B cell (primary cell): Measurements from ENCODE around the gene CDO1. TPM values are rescaled to one million over a fixed set of nuclear protein-coding genes. Genes with fewer than 3 reads are reported as not detected.

Experiments used
- ATAC-seq: fragments of 200-7000 bp; cut with Tn5 transposase; one replicate; pipeline ENCODE4 v1.10.0; 2021; ENCODE audit warnings: low read depth, mild to moderate bottlenecking, moderate number of reproducible peaks, moderate library complexity
- CTCF ChIA-PET: fragments of 350-600 bp; sonication (Branson Sonifier 250); formaldehyde crosslinking; loops from one replicate; lab custom pipeline; 2021; ENCODE audit warnings: antibody characterized with exemption, inconsistent platforms; lab: Charles Lee
- POLR2A ChIA-PET: fragments of 350-600 bp; sonication (Branson Sonifier 250); formaldehyde crosslinking; loops from one replicate; lab custom pipeline; 2021; ENCODE audit warnings: antibody characterized with exemption; lab: Charles Lee
- DNase-seq: peaks from one replicate; pipeline ENCODE4 v3.0.0; 2013
- H2AFZ ChIP-seq: 2 replicates; pipeline ENCODE4 v1.6.1; 2012; ENCODE audit warnings: mild to moderate bottlenecking, low read depth, low read length; ENCODE audit not compliant: insufficient read depth, poor library complexity, severe bottlenecking
- H3K27ac ChIP-seq, 2 donors: 1 replicate in 1 of 2; 2 replicates in 1 of 2; pipeline ENCODE4 v1.5.1; 2012 to 2013; ENCODE audit warnings: low read length in 2 of 2, mild to moderate bottlenecking in 2 of 2, moderate library complexity in 1 of 2
- H3K27me3 ChIP-seq, 4 experiments: fragments of 200-600 bp in 1 of 4; sonication (generic) in 1 of 4; replicated peaks in 1 of 4; 1 replicate in 2 of 4; 2 replicates in 2 of 4; pipeline versions ENCODE4 v1.6.1 to v1.7.0; 2013 to 2016; ENCODE audit warnings: low read length in 3 of 4, mild to moderate bottlenecking in 2 of 4, mixed read lengths in 1 of 4, moderate library complexity in 1 of 4; ENCODE audit not compliant: insufficient read depth in 4 of 4, control insufficient read depth in 3 of 4; ENCODE audit errors: control extremely low read depth in 1 of 4
- H3K36me3 ChIP-seq, 2 experiments: replicated peaks in 1 of 2; 1 replicate in 1 of 2; 2 replicates in 1 of 2; pipeline versions ENCODE4 v1.6.1 to v1.7.1; 2013; ENCODE audit warnings: low read length in 1 of 2; ENCODE audit not compliant: insufficient read depth in 2 of 2, control insufficient read depth in 1 of 2; ENCODE audit errors: control extremely low read depth in 1 of 2, extremely low read depth in 1 of 2
- H3K4me1 ChIP-seq, 2 donors: fragments of 200-600 bp in 1 of 2; sonication (generic) in 1 of 2; 1 replicate in 1 of 2; 2 replicates in 1 of 2; pipeline versions ENCODE4 v1.5.1 to v1.6.1; 2013 to 2017; ENCODE audit warnings: low read length in 2 of 2; ENCODE audit not compliant: control insufficient read depth in 2 of 2, insufficient read depth in 2 of 2
- H3K4me2 ChIP-seq: replicated peaks from 2 replicates; pipeline ENCODE3; 2012; ENCODE audit warnings: mild to moderate bottlenecking, low read depth, low read length; ENCODE audit not compliant: poor library complexity, severe bottlenecking
- H3K4me3 ChIP-seq, 5 experiments: fragments of 200-600 bp in 1 of 5; sonication (generic) in 1 of 5; 1 replicate in 3 of 5; 2 replicates in 2 of 5; pipeline versions ENCODE4 v1.5.1 to v1.7.0; 2011 to 2016; ENCODE audit warnings: low read length in 4 of 5, mild to moderate bottlenecking in 4 of 5, low read depth in 2 of 5, control low read depth in 1 of 5, moderate library complexity in 1 of 5; ENCODE audit not compliant: insufficient read depth in 1 of 5; ENCODE audit errors: control extremely low read depth in 1 of 5, extremely low read depth in 1 of 5
- H3K79me2 ChIP-seq: fragments of 200-600 bp; sonication (generic); one replicate; pipeline ENCODE4 v1.6.0; 2016; ENCODE audit warnings: low read length; ENCODE audit not compliant: control insufficient read depth, insufficient read depth
- H3K9ac ChIP-seq: fragments of 200-600 bp; sonication (generic); 2 replicates; pipeline ENCODE4 v1.6.1; 2017; ENCODE audit warnings: mild to moderate bottlenecking, low read length, moderate library complexity
- H3K9me3 ChIP-seq, 3 donors: one replicate each; pipeline versions ENCODE4 v1.6.1 to v1.7.1; 2013; ENCODE audit warnings: low read length in 2 of 3; ENCODE audit not compliant: control insufficient read depth in 2 of 3, insufficient read depth in 1 of 3; ENCODE audit errors: control extremely low read depth in 1 of 3
- H4K20me1 ChIP-seq: 2 replicates; pipeline ENCODE4 v1.6.0; 2012; ENCODE audit warnings: mild to moderate bottlenecking, low read length; ENCODE audit not compliant: insufficient read depth, control insufficient read depth, poor library complexity, severe bottlenecking
- H3K27ac Mint-ChIP-seq: one replicate; pipeline ENCODE4 v1.8.0; 2021; ENCODE audit warnings: mixed read lengths
- H3K27me3 Mint-ChIP-seq: one replicate; pipeline ENCODE4 v1.8.0; 2021; ENCODE audit warnings: mixed read lengths
- H3K4me1 Mint-ChIP-seq: one replicate; pipeline ENCODE4 v1.8.0; 2021; ENCODE audit warnings: mixed read lengths
- H3K4me3 Mint-ChIP-seq: one replicate; pipeline ENCODE4 v1.8.0; 2021; ENCODE audit warnings: mixed read lengths
- H3K9me3 Mint-ChIP-seq: one replicate; pipeline ENCODE4 v1.8.0; 2022; ENCODE audit warnings: mixed read lengths; ENCODE audit not compliant: insufficient read depth
- CTCF ChIP-seq: fragments of 200-600 bp; IDR thresholded peaks from one replicate; pipeline ENCODE4 v1.8.0; 2022; ENCODE audit warnings: antibody characterized with exemption, mild to moderate bottlenecking
- EZH2 ChIP-seq: IDR thresholded peaks from 2 replicates; pipeline ENCODE4 v1.6.1; 2012; ENCODE audit warnings: borderline replicate concordance, low read depth, mild to moderate bottlenecking, moderate library complexity, low read length; ENCODE audit not compliant: insufficient read depth, poor library complexity, severe bottlenecking
- WGBS: methylation state at CpG from one replicate; pipeline ENCODE4 v1.1.5; 2013; ENCODE audit warnings: missing lambda C conversion rate; ENCODE audit not compliant: insufficient coverage; 5-methylcytosine and 5-hydroxymethylcytosine counted together
- intact Hi-C: fragments of 100-400 bp; cut with micrococcal nuclease; formaldehyde crosslinking; loops from one replicate; pipeline ENCODE4 v1.10.0; 2022
- polyA plus RNA-seq: library from polyadenylated mRNA; depleted of rRNA; stranded (reverse); fragments of >200 nt; gene quantifications from 2 replicates; pipeline ENCODE4 v1.2.3, GENCODE V29; 2012
- total RNA-seq, 2 donors: library from RNA; stranded (reverse); fragments of 120-200 nt in 1 of 2; gene quantifications; 1 replicate in 1 of 2; 2 replicates in 1 of 2; pipeline versions ENCODE4 v1.2.3 to v1.2.4, GENCODE V29; 2013 to 2022

The CDO1 gene
- total and polyA plus RNA-seq, 2 donors (not counting 1 experiment from before 2014, with no cell fraction given) = not detected

- intact Hi-C loops = no loop called here
- Histone ChIP-seq H3K27ac (no peak overlapping the region), H3K36me3 (no peaks in the 10 kb centered on the region), H2AFZ (no peak overlapping the region), H3K27me3 (peaks cover 0 to 30% (median 5%) of the 10 kb centered on the region in 4 experiments), H3K79me2 (no peaks in the 10 kb centered on the region), H3K4me2 (no peak overlapping the region), H3K4me3 (no peak overlapping the region), H3K9ac (no peak overlapping the region), H4K20me1 (no peaks in the 10 kb centered on the region), H3K9me3 (peaks cover 0 to 3% (median 0%) of the 10 kb centered on the region in 3 donors), H3K4me1 (no peaks in the 10 kb centered on the region)
- CTCF ChIA-PET = no interaction called here
- H3K27ac Mint-ChIP-seq = no peak overlapping the region
- no peak for ATAC-seq
- H3K4me3 Mint-ChIP-seq = no peak overlapping the region
- no peak for TF ChIP-seq EZH2
- no peak for TF ChIP-seq CTCF
- H3K27me3 Mint-ChIP-seq = peaks cover 61% of the 10 kb centered on the region
- DNase-seq = no peak
- no peaks in the 10 kb centered on the region for H3K9me3 Mint-ChIP-seq
- POLR2A ChIA-PET = no interaction called here
- H3K4me1 Mint-ChIP-seq = no peaks in the 10 kb centered on the region
- WGBS = no CpG with 5 or more reads among the region's 1 CpG
Observed at GRCh38 chr5:115788440-115788839, 28.0 kb downstream of the CDO1 start.

GRCh38 chr5:115787426-115787825 lies 29.0 kb downstream of the CDO1 start:
- peaks cover 53% of the 10 kb centered on the region for H3K27me3 Mint-ChIP-seq
- CTCF ChIA-PET = no interaction called here
- POLR2A ChIA-PET = no interaction called here

More at GRCh38 chr5:115787426-115787825, 29.0 kb downstream of the CDO1 start:
- Histone ChIP-seq H3K27ac (no peak overlapping the region), H3K79me2 (no peaks in the 10 kb centered on the region), H3K4me1 (no peaks in the 10 kb centered on the region), H3K27me3 (peaks cover 0 to 30% (median 5%) of the 10 kb centered on the region in 4 experiments), H2AFZ (no peak overlapping the region), H3K4me3 (no peak overlapping the region), H3K9me3 (peaks cover 0 to 3% (median 0%) of the 10 kb centered on the region in 3 donors), H3K36me3 (no peaks in the 10 kb centered on the region), H3K4me2 (no peak overlapping the region), H4K20me1 (no peaks in the 10 kb centered on the region), H3K9ac (no peak overlapping the region)
- no peaks in the 10 kb centered on the region for H3K9me3 Mint-ChIP-seq
- ATAC-seq (no peak), DNase-seq (no peak)
- H3K4me1 Mint-ChIP-seq = no peaks in the 10 kb centered on the region
- no peak overlapping the region for H3K4me3 Mint-ChIP-seq
- no peak overlapping the region for H3K27ac Mint-ChIP-seq
- TF ChIP-seq CTCF = no peak
- no peak for TF ChIP-seq EZH2
- intact Hi-C loops = no loop called here
- 0% methylated on average over 1 of the region's 1 CpG for WGBS
